Liver (tissue), 9 donors: ENCODE results near the gene KAZN. TPM values are rescaled to one million over a fixed set of nuclear protein-coding genes. Genes with fewer than 3 reads are reported as not detected.

Experiments
- DNase-seq: peaks from one replicate; pipeline ENCODE4 v3.0.0-alpha.2; 2017; ENCODE audit warnings: low spot score
- H3K27ac ChIP-seq, 2 donors: one replicate each; pipeline ENCODE4 v1.7.0; 2013; ENCODE audit warnings: inconsistent platforms in 2 of 2, low read length in 2 of 2, control low read depth in 1 of 2, low read depth in 1 of 2, mild to moderate bottlenecking in 1 of 2
- H3K27me3 ChIP-seq, 4 donors: one replicate each; pipeline versions ENCODE4 v1.6.1 to v1.7.0; 2013; ENCODE audit warnings: low read length in 3 of 4, inconsistent platforms in 1 of 4, mild to moderate bottlenecking in 1 of 4, moderate library complexity in 1 of 4; ENCODE audit not compliant: control insufficient read depth in 4 of 4, insufficient read depth in 4 of 4
- H3K36me3 ChIP-seq, 4 donors: one replicate each; pipeline versions ENCODE4 v1.6.1 to v1.7.0; 2013; ENCODE audit warnings: low read length in 3 of 4, mild to moderate bottlenecking in 3 of 4, low read depth in 1 of 4, moderate library complexity in 1 of 4; ENCODE audit not compliant: control insufficient read depth in 4 of 4, insufficient read depth in 3 of 4
- H3K4me1 ChIP-seq, 4 donors: one replicate each; pipeline versions ENCODE4 v1.6.1 to v1.7.0; 2013; ENCODE audit warnings: low read length in 3 of 4, mild to moderate bottlenecking in 3 of 4, moderate library complexity in 1 of 4; ENCODE audit not compliant: control insufficient read depth in 4 of 4, insufficient read depth in 4 of 4
- H3K4me3 ChIP-seq, 3 donors: one replicate each; pipeline versions ENCODE4 v1.6.1 to v1.7.0; 2013; ENCODE audit warnings: low read length in 3 of 3, control low read depth in 1 of 3, low read depth in 1 of 3, mild to moderate bottlenecking in 1 of 3
- H3K9ac ChIP-seq, 2 donors: one replicate each; pipeline ENCODE4 v1.7.0; 2013; ENCODE audit warnings: low read length in 2 of 2, mild to moderate bottlenecking in 2 of 2, moderate library complexity in 2 of 2, control low read depth in 1 of 2, low read depth in 1 of 2
- H3K9me3 ChIP-seq, 4 donors: one replicate each; pipeline versions ENCODE4 v1.6.1 to v1.7.0; 2013; ENCODE audit warnings: low read length in 3 of 4; ENCODE audit not compliant: control insufficient read depth in 4 of 4
- EGR1 ChIP-seq, 2 donors: IDR thresholded peaks; 2 replicates each; pipeline ENCODE4 v1.6.1; 2016 to 2018; ENCODE audit warnings: antibody characterized with exemption in 2 of 2, low read depth in 2 of 2
- FOXA1 ChIP-seq: IDR thresholded peaks from 2 replicates; pipeline ENCODE4 v1.6.1; 2016; ENCODE audit warnings: antibody characterized with exemption
- GABPA ChIP-seq, 2 donors: IDR thresholded peaks in 1 of 2; conservative IDR thresholded peaks in 1 of 2; 2 replicates each; pipeline ENCODE4 v1.6.1; 2016; ENCODE audit warnings: antibody characterized with exemption in 2 of 2, mild to moderate bottlenecking in 1 of 2, moderate library complexity in 1 of 2
- HNF4A ChIP-seq, 2 donors: conservative IDR thresholded peaks; 2 replicates each; pipeline ENCODE4 v1.6.1; 2016; ENCODE audit warnings: antibody characterized with exemption in 2 of 2, mild to moderate bottlenecking in 2 of 2
- HNF4G ChIP-seq: IDR thresholded peaks from 2 replicates; pipeline ENCODE4 v1.6.1; 2016; ENCODE audit warnings: antibody characterized with exemption
- JUND ChIP-seq, 2 donors: IDR thresholded peaks; 2 replicates each; pipeline ENCODE4 v1.6.1; 2016; ENCODE audit warnings: antibody characterized with exemption in 2 of 2
- NR2F2 ChIP-seq: IDR thresholded peaks from 2 replicates; pipeline ENCODE4 v1.6.1; 2016; ENCODE audit warnings: antibody characterized with exemption
- REST ChIP-seq: IDR thresholded peaks from 2 replicates; pipeline ENCODE4 v1.6.1; 2016; ENCODE audit warnings: antibody characterized with exemption, mild to moderate bottlenecking
- RXRA ChIP-seq, 2 donors: IDR thresholded peaks; 2 replicates each; pipeline ENCODE4 v1.6.1; 2017 to 2018; ENCODE audit warnings: antibody characterized with exemption in 2 of 2, mild to moderate bottlenecking in 1 of 2
- SP1 ChIP-seq: IDR thresholded peaks from 2 replicates; pipeline ENCODE4 v1.6.1; 2018; ENCODE audit warnings: antibody characterized with exemption, mild to moderate bottlenecking
- TAF1 ChIP-seq: conservative IDR thresholded peaks from 2 replicates; pipeline ENCODE4 v1.6.1; 2016; ENCODE audit warnings: antibody characterized with exemption, mild to moderate bottlenecking
- YY1 ChIP-seq: IDR thresholded peaks from 2 replicates; pipeline ENCODE4 v1.6.1; 2016; ENCODE audit warnings: antibody characterized with exemption, mild to moderate bottlenecking
- ZBTB33 ChIP-seq: IDR thresholded peaks from 2 replicates; pipeline ENCODE4 v1.6.1; 2016; ENCODE audit warnings: antibody characterized with exemption
- WGBS: extraction: QIAGEN DNeasy Blood & Tissue Kit; methylation state at CpG from one replicate; pipeline ENCODE4 v1.1.7; 2013; 5-methylcytosine and 5-hydroxymethylcytosine counted together
- polyA plus RNA-seq, 2 donors: library from polyadenylated mRNA; stranded (reverse) in 1 of 2; unstranded in 1 of 2; fragments of 200-250 nt in 1 of 2; fragments of >200 nt in 1 of 2; fragmentation: Nextera tagmentation in 1 of 2; extraction: Ambion mirVana in 1 of 2; gene quantifications; one replicate each; pipeline versions ENCODE4 v1.2.1 to v1.2.3, GENCODE V29; 2013 to 2015
- total RNA-seq, 2 donors: library from RNA; depleted of rRNA; stranded (reverse); fragments of >200 nt; gene quantifications; one replicate each; pipeline ENCODE4 v1.2.3, GENCODE V29; 2014
- TF ChIP-seq, protein P1 (sequence below): fragments of 150-350 bp; IDR thresholded peaks from 2 replicates; pipeline ENCODE4 v1.5.1; 2017; ENCODE audit warnings: improper control_type of control experiment, low read depth, low read length; ENCODE audit not compliant: missing input control
- donor health status: healthy.
- donor health status: healthy.
- donor health status: healthy.
- donor health status: healthy.
- donor health status: healthy.

Gene KAZN
- total and polyA plus RNA-seq, 4 donors, result 1.9 to 6.9 (median 2.4) TPM

DNA sequence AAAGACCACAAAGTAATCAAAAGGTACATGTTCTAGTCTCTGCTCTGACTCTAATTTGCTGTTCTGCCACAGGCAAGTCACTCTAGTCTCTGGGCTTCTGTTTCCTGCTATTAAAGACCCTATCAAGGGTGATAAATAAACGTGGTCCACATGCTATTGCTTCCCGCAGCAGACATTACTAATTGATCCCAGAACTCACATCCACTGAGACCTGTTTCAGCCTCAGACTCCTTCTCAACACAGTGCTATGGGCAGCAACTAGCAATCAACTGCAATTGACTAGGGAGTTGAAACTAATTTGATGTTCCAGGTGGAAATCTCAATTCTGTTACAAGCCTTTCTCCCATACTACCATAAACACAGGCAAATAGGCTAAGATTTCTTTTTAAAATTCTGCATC, 150.5 kb downstream of the KAZN start:
- Histone ChIP-seq H3K36me3 (no peaks in the 10 kb centered on the region), H3K27me3 (no peaks in the 10 kb centered on the region), H3K4me3 (no peak overlapping the region), H3K9ac (no peak overlapping the region), H3K9me3 (peaks cover 0 to 8% (median 5%) of the 10 kb centered on the region in 4 donors), H3K4me1 (no peaks in the 10 kb centered on the region), H3K27ac (no peak overlapping the region)
- DNase-seq, result no peak
- TF ChIP-seq SP1 (no peak), HNF4G (no peak), FOXA1 (no peak)
- WGBS, result 57% methylated on average over 2 of the region's 2 CpGs

DNA sequence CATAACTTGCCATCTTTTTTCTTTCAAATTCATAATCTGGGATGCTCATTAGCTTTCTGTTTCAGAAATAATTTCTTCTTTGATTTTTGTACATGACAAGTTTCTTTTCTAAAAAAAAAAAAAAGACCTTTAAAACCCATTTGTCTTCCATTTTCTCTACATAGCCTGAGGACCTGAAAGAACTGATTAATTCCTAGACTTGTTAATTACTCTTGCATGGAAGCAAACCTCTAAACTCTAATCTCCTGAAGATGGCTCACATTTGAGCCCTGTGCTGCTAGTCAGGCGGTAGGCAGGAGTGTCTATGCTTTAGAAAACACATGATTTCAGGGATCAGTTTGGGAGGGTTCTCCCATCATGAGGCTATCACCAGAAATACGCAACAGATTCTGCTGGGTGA, 152.0 kb downstream of the KAZN start:
- Histone ChIP-seq H3K9ac (no peak overlapping the region), H3K27me3 (no peaks in the 10 kb centered on the region), H3K9me3 (peaks cover 0 to 8% (median 5%) of the 10 kb centered on the region in 4 donors), H3K4me1 (no peaks in the 10 kb centered on the region), H3K4me3 (no peak overlapping the region), H3K27ac (no peak overlapping the region), H3K36me3 (no peaks in the 10 kb centered on the region)
- TF ChIP-seq JUND (IDR thresholded peaks at IDR 0.05) (no peak), GABPA (IDR thresholded peaks at IDR 0.05 in 1 of 2, conservative IDR thresholded peaks at IDR 0.05 in 1 of 2) (no peak), RXRA (IDR thresholded peaks at IDR 0.05) (no peak), SP1 (no peak), YY1 (no peak), HNF4G (no peak), EGR1 (IDR thresholded peaks at IDR 0.05; ENCODE audit: low read depth in 2 of 2) (no peak), HNF4A (conservative IDR thresholded peaks at IDR 0.05) (no peak), NR2F2 (no peak), ZBTB33 (no peak), FOXA1 (no peak)
- TF ChIP-seq, protein P1, sequence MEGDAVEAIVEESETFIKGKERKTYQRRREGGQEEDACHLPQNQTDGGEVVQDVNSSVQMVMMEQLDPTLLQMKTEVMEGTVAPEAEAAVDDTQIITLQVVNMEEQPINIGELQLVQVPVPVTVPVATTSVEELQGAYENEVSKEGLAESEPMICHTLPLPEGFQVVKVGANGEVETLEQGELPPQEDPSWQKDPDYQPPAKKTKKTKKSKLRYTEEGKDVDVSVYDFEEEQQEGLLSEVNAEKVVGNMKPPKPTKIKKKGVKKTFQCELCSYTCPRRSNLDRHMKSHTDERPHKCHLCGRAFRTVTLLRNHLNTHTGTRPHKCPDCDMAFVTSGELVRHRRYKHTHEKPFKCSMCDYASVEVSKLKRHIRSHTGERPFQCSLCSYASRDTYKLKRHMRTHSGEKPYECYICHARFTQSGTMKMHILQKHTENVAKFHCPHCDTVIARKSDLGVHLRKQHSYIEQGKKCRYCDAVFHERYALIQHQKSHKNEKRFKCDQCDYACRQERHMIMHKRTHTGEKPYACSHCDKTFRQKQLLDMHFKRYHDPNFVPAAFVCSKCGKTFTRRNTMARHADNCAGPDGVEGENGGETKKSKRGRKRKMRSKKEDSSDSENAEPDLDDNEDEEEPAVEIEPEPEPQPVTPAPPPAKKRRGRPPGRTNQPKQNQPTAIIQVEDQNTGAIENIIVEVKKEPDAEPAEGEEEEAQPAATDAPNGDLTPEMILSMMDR, result no peak
- WGBS, result 83% methylated on average over 2 of the region's 2 CpGs
- no peak for DNase-seq

DNA sequence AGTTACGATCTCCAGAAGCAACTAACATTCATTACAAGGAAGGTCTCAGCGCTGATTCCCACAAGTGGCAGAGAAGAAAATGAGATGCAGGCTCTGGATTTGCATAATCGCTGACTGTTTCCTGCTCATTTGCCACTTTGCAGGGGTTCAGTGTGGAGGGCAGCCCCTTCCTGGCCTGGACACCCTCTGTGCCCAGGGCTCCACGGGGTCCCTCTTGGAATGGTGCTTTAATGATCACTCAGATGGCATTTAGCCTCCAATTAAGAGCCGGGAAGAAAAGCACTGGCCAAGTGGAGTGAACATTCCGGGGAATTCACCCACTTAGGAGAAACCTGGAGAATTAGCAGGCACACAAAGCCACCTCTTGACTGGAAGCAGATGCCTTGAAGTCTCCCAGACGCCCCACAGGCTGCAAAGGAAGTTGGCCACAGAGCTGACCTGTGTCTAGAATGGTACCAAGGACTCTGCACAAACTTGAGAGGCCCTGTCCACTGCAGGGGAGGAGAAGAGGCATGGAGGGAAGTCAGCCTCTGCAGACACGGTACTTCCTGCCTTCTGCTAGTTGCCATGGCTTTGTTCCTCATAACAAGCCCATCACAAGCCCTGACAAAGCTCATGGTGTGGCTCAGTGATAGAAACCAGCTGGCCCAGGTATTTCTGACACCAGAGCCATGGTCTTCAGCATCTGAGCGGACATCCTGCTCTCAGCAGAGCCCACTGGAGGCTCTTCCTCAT, 157.2 kb downstream of the KAZN start:
- no peak overlapping the region for H3K9ac ChIP-seq
- H3K27me3 ChIP-seq, result no peaks in the 10 kb centered on the region
- H3K4me1 ChIP-seq, result no peaks in the 10 kb centered on the region
- no peak for DNase-seq
- H3K27ac ChIP-seq, result no peak overlapping the region
- H3K4me3 ChIP-seq, result no peak overlapping the region
- peaks cover 0 to 8% (median 5%) of the 10 kb centered on the region in 4 donors for H3K9me3 ChIP-seq
- no peaks in the 10 kb centered on the region for H3K36me3 ChIP-seq
- WGBS, result 69% methylated on average over 9 of the region's 9 CpGs
- TF ChIP-seq SP1, result no peak
- TF ChIP-seq TAF1, result no peak
- no peak for TF ChIP-seq HNF4G
- no peak for TF ChIP-seq YY1
- no peak for TF ChIP-seq REST
- TF ChIP-seq, protein P1, result no peak
- no peak for TF ChIP-seq ZBTB33
- no peak for TF ChIP-seq NR2F2
- no peak for TF ChIP-seq JUND (IDR thresholded peaks at IDR 0.05)
- TF ChIP-seq HNF4A (conservative IDR thresholded peaks at IDR 0.05), result no peak
